ENCODE results near the gene CUL7.

DNA sequence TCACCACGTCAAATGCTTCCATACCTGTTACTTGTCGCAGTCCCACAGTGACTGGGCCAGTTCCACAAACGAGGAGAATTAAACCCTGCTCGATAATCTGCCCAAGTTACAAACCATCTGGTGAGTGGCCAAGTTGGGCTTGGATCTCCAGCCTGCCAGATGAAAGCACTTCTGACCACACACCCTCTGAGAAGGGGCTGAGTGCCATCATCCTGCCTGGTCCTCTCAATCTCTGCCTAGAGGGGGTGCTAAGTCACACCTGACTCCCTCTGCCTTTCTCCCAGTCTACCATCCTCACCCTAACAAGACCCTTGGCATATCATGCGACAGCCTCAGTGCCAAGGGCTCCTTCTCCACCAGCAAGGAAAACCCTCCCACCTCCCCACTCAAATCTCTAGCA, 16.5 kb downstream of the CUL7 start:
- TF ChIP-seq POLR2A (IDR thresholded peaks at IDR 0.05) (no peak), CTCF (IDR thresholded peaks at IDR 0.05 in 4 of 5, conservative IDR thresholded peaks at IDR 0.05 in 1 of 5) (no peak)
